Measurements from ENCODE around the gene LRFN4.

LRFN4 gene

DNA sequence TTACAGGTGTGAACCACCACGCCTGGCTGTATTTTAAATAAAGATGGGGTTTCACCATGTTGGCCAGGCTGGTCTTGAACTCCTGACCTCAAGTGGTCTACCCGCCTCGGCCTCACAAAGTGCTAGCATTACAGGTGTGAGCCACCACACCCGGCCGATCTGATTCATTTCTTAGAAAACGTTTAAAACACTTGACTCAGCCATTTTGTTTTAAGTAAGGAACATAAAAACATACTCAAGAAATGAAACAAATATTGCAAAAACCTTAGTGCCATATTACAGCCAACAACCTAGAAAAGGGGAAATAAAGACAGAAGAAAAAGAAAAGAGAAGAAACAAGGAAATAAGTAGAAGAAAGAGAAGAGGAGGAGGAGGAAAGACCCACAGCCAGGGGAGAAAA is 17.4 kb downstream of the LRFN4 start:
- DNase-seq = no peak

DNA sequence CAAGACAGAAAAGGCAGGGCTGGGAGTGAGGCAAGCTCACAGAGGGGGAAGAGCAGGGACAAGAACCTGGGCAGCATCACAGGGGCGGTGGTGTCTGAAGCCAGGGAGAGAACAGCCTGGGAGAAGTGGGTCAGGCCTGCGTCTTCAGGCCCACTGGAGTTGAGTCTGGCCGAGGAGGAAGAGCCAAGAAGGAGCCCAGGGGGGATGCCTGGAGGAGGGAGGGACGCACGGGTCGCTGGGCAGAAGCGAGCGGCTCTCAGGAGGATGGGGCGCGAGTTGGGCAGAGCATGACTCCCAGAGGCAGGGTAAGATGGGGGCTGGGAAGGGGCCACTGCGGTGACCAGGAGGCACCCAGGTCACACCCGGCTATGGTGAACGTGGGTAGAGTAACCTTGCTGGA is 18.5 kb downstream of the LRFN4 start:
- DNase-seq = no peak

DNA sequence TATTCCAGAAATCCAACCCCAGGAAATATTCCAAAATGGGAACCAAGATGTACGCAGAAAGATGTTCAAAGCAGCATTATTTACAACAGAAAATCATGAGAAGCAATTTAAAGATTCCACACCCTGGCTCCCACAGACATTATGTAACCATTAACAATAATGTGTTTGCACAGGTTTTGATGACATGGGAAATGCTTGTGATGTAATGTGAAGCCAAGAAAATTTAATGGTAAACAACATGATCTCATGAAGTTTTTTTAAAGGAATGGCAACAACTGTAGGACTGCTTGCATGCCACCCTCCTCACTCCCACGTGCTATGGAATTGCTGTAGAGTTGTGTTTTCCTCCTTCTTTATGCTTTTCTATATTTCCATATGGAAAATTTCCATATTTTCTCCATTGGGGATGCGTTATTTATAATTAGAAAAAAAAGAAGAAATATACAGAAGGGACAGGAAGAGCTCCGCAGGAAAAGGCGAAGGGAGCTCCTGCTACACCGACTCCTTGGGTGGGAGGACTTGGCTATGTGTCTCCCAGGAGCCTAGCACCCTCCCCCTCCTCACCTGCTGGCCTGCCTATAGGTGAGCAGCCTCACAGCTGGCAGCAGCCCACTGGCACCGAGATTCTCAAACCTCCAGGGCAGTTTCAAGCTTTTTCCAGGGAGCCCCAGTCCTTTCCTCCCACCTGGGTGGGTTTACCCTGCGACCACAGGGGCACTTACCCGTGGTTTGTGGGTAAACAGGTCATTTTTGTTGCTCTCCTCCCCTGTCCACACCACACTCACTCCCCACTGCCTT is 20.9 kb downstream of the LRFN4 start:
- no peak for DNase-seq

GRCh38 chr11:66878474-66878873 is 21.6 kb downstream of the LRFN4 start:
- no peak for DNase-seq

- no peak for DNase-seq
Measured at GRCh38 chr11:66879000-66879399, 22.1 kb downstream of the LRFN4 start.

DNA sequence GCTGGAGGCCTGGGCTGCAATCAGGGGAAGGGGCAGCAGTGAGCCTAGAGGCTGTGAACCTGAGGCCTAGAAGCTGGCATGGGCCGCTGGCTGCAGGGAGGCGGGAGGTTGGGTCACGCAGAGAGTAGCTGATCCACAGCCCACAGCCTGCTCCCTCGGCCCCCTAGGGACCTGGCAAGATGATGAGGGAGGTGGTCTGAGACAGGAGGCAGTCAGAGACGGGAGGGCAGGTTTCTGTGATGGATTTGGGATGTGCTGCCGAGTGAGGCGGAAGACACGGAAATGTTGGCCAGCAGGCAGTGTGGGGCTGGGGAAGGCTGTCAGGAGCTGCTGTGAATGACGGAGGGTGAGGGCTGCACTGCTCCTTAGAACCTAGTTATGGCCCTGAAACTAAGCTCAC is 22.7 kb downstream of the LRFN4 start:
- DNase-seq = no peak

GRCh38 chr11:66879999-66880398 is 23.1 kb downstream of the LRFN4 start:
- no peak for DNase-seq

DNA sequence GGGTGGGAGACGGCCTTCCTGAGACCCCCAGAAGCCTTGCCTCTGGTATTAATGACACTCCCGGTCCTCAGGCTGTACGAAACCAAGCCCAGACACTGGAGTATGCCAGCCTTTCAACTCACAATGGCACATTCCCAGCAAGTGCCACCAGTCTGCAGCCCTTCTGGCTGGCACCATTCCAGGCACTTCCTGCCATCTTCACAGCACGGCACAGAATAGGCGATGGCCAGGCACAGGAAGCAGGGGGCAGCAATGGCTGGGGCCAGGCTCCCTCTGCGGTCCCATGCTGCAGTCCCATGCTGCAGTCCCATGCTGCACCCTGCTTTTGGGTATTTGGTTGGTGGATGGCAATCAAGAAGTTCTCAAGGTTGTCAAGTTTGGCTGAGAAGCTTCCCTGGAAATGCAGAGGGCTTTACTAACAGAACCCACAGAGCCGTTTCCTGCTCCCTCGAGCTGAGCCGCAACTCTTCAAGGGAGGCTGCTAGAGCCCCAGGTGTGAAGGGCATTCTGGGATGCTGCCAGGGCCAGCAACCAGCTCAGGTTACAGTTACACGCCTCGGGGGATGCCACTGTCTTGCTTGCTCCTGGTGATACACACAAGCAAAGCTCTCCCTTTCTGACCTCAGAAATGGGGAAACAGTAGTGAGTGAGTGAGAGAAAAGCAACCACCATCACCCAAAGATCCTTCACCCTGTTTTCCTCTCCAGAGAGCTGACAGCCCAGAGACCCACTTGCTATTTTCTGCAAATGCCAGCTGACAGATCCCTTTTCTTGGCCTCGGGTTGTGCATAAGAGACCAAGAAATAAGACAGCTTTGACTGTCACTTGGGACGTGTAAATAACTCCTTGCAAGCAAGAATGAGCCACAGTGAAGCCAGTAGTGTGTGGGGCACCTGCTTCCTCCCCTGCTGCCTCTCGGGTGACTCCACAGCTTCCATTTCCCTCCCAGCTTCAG is 23.9 kb downstream of the LRFN4 start:
- DNase-seq = no peak

DNA sequence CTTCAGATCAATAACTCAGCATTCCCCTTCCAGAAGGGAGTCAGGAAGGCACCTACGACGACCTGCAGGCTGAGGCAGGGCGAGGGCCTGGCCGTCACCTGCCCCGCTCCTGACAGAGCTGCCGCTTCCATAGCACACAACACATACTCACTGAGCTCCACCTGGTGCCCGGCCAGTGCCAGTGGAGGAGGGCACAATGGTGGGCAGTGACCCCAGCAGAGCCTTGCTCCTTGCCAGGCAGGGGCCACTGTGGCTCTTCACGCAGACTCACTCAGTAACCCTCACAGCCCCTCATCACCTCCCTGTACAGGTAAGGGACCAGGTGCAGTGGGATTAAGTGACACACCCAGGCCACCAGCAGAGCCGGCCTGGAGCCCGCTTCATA is 24.6 kb downstream of the LRFN4 start:
- no peak for DNase-seq

DNA sequence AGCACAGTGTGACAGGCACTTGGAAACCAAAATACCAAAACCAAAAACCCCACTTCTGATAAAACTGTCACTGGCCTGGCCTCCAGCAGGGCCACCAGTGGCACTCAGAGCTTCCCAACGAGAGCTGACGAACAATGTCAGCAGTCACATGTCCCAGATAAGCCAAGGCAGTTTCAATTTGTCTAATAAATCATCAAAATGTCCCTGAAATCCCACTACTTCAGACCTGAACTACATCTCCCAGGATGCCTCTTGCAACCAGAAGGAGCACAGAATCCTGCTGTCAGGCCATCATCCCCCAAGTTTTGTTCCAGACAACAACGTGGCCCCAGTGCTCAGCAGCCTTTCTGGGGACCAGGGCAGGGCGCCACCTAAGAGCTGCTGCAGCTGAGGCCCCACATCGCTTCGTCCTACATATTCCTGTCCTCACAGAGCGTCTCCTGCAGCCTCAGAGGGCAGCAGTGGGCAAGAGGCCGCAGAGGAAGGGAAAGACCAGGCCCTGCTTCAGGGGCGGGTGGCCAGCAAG is 25.1 kb downstream of the LRFN4 start:
- no peak for DNase-seq

- no peak for DNase-seq
Measured at GRCh38 chr11:66882561-66883015, 25.7 kb downstream of the LRFN4 start.

DNA sequence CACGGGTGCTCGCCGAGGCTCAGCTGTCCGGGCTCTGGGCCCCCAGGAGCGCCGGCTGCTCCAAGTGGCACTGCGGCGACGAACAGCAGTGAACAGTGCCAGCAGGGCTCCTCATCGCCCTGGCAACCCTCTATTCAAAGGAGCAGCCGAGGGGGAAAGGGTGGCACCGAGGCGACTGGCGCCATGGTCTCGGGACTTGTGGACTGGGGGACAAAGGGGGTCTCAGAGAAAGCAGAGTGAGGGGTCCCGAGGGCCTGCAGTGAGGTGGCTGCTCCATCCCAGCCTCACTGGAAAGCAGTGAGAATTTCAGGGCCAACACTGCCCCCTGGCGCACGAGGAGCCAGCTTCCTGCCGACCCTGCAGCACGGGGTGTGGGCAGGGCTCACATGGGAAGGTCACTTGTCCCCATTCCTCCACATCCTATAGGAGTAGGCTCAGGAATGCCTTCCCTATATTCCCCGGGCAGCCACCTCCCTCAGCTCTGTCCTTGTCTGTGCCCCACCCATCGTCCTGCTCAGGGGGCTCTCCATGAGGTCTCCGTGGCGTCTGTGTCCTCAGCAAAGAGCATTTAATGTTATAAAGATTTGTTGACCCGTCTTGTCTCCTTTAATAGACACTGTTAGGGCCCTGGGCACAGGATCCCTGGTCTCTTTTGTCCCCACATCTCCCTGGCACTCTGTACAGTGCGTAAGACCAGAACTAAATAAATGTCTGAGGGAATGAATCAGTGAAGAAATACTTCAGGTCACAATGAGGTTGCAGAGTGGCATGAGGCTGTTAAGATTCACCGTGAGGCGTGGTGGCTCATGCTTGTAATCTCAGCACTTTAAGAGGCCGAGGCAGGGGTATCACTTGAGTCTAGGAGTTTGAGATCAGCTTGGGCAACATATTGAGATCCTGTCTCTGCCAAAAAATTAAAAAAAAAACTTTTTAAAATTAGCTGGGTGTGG is 26.4 kb downstream of the LRFN4 start:
- DNase-seq = no peak

DNA sequence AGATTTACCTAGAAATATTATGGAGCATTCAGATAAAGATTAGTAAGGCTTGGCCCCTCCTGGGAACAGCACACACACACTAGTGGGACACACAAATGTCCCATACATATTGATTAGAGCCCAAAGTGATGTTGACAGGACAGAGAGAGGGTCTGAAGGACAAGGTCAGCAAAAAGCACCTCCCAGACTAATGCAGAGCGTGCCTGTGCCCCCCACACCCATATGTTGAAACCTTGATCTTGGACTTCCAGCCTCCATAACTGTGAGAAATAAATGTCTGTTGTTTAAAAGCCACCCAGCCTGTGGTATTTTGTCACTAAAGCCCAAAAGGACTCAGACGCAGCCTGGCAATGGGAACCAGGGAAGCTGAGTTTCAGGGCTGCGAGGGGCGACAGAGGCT is 27.6 kb downstream of the LRFN4 start:
- no peak for DNase-seq

- DNase-seq = no peak
Measured at GRCh38 chr11:66885469-66885868, 28.6 kb downstream of the LRFN4 start.

- DNase-seq = no peak
Measured at GRCh38 chr11:66885950-66886440, 29.1 kb downstream of the LRFN4 start.

DNA sequence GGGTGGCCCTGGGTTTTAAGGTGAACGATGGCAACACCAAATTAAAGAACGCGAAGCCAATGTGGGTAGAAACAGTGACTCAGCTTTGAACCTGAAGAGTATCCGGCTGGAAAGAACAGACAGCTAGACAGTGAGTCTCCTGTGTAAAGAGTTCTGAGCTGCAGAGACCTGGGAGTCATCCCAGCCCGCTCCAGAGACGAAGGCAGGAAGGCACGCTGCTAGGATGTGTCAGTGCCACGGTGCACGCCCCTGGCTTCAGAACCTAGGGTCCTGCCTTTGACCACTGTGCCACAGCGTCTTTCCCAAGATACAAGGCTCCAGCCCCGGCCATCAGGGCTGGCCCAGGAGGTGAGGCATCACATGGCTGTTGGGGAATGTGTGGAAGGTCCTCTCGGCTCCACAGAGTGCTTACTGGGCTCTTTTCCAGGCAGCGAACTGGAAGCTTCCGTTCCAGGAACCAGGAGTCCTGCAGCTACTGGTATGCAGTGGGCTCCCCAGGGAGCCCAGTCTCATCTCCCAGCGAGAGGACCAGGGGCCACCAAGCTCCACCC is 29.9 kb downstream of the LRFN4 start:
- DNase-seq = no peak

- no peak for DNase-seq
Measured at GRCh38 chr11:66887526-66887925, 30.7 kb downstream of the LRFN4 start.

- no peak for DNase-seq
Measured at GRCh38 chr11:66888282-66888681, 31.4 kb downstream of the LRFN4 start.

- no peak for DNase-seq
Measured at GRCh38 chr11:66889960-66890359, 33.1 kb downstream of the LRFN4 start.

DNA sequence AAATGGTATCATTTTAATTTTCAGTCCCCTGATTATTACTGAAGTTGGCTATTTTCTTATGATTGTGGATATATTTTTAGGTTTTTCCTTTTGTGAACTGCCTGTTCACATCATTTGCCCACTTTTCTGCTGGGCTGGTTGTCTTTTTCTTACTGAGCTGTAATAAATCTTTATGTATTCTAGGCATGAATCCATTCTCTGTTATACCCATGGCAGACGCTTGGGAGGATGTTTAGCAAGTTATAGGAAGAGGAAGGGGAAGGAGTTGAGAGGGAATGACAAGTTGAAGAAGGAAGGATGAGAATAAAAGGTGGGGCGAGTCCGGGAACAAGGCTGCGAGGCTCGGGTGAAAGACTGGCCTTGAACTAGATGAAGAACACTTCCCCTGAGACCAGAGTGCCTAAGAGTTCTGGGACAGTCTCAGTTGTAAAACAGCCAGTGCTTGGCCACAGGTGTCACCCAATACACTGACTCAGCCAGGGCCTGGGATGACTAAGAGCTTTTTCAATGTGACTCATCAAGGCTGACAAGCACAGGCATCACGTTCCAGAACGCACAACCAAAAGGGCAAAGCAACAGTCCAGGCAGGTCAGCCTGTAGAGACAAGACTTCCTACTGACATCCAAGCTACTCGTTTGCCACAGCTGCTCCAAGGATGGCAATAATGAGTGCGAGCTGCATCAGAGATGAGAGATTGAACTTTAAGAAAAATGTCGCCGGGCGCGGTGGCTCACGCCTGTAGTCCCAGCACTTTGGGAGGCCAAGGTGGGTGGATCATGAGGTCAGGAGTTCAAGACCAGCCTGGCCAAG is 35.2 kb downstream of the LRFN4 start:
- no peak for DNase-seq

GRCh38 chr11:66892911-66893310 is 36.0 kb downstream of the LRFN4 start:
- DNase-seq = no peak
